GM18951 (cell line): ENCODE measurements around the gene PMPCA.
A peak's percentile ranks its signal among the peaks of the same experiment; 100 is the strongest.

ENCODE experiments used
- POLR2A ChIP-seq: IDR thresholded peaks from 4 replicates; pipeline ENCODE4 v1.6.1; 2011; ENCODE audit warnings: mild to moderate bottlenecking; ENCODE audit not compliant: insufficient read length, insufficient read depth; ENCODE audit errors: extremely low read depth
- in situ Hi-C: fragments of 300-500 bp; cut with MboI; formaldehyde crosslinking; loops from one replicate; pipeline ENCODE4 v1.12.0; 2022; ENCODE audit warnings: low sequenced_read_pairs, mixed read lengths, inconsistent platforms; ENCODE audit not compliant: unreplicated experiment

PMPCA gene

GRCh38 chr9:136433043-136433715 lies 22.7 kb downstream of the PMPCA start:
- in situ Hi-C loops, result no loop called here
- no peak for TF ChIP-seq POLR2A

GRCh38 chr9:136433849-136434579 lies 23.6 kb downstream of the PMPCA start:
- in situ Hi-C loops, result no loop called here
- no peak for TF ChIP-seq POLR2A

- in situ Hi-C loops, result no loop called here
- TF ChIP-seq POLR2A, result no peak
Measured at GRCh38 chr9:136434580-136435169, 24.2 kb downstream of the PMPCA start.

GRCh38 chr9:136436055-136436634 lies 25.7 kb downstream of the PMPCA start:
- in situ Hi-C loops, result no loop called here
- no peak for TF ChIP-seq POLR2A

- in situ Hi-C loops, result no loop called here
- no peak for TF ChIP-seq POLR2A
Measured at GRCh38 chr9:136437430-136437829, 27.0 kb downstream of the PMPCA start.

- TF ChIP-seq POLR2A, result no peak
- in situ Hi-C loops, result no loop called here
Measured at GRCh38 chr9:136437839-136438547, 27.5 kb downstream of the PMPCA start.

GRCh38 chr9:136438548-136439480 lies 28.4 kb downstream of the PMPCA start:
- peak; percentile 52 for TF ChIP-seq POLR2A
- in situ Hi-C loops, result no loop called here

- TF ChIP-seq POLR2A, result peak; percentile 54
- in situ Hi-C loops, result no loop called here
Measured at GRCh38 chr9:136439481-136440408, 29.3 kb downstream of the PMPCA start, which contains the start of gene INPP5E. TSS of gene INPP5E (minus strand) at chr9:136439845. CDS start at chr9:136439419, 426 bp downstream.

GRCh38 chr9:136441191-136441680 lies 30.8 kb downstream of the PMPCA start:
- TF ChIP-seq POLR2A, result no peak
- in situ Hi-C loops, result no loop called here

GRCh38 chr9:136441681-136442245 lies 31.3 kb downstream of the PMPCA start:
- no peak for TF ChIP-seq POLR2A
- in situ Hi-C loops, result no loop called here
